ENCODE data around the gene MIEF2.
A peak's percentile ranks its signal among the peaks of the same experiment; 100 is the strongest.
"Not testable (repeated sequence)": the region's sequence is repeated elsewhere in the genome, so short reads cannot be mapped to it uniquely, and the experiment has no call there.

The MIEF2 gene

GRCh38 chr17:18257268-18257981 lies 3.0 kb upstream of the MIEF2 start:
- peak; percentile 71 to 90 (median 81) for DNase-seq

GRCh38 chr17:18257982-18258355 lies 2.5 kb upstream of the MIEF2 start:
- peak; percentile 95 to 97 (median 96) for DNase-seq

GRCh38 chr17:18258356-18259038 lies 2.0 kb upstream of the MIEF2 start, which contains the start of gene FLII:
FLII (minus strand) TSS chr17:18258738; CDS start chr17:18258690, 48 bp downstream.
- DNase-seq, result peak; percentile 62 to 89 (median 74)

- DNase-seq, result no peak
Measured at GRCh38 chr17:18259621-18260331, 686 bp upstream of the MIEF2 start.

GRCh38 chr17:18261146-18261515 lies 669 bp downstream of the MIEF2 start:
- peak; percentile 57 to 69 (median 60) for DNase-seq

GRCh38 chr17:18261659-18262058 lies 1.2 kb downstream of the MIEF2 start:
- no peak for DNase-seq

GRCh38 chr17:18262111-18262510 lies 1.6 kb downstream of the MIEF2 start:
- peak in 2 of 3 donors; percentile 17 to 22 for DNase-seq

- peak in 1 of 3 donors; percentile 33 for DNase-seq
Measured at GRCh38 chr17:18262641-18263040, 2.2 kb downstream of the MIEF2 start.

GRCh38 chr17:18263885-18264682 lies 3.6 kb downstream of the MIEF2 start:
- DNase-seq, result no peak

- DNase-seq, result no peak
Measured at GRCh38 chr17:18267366-18267765, 6.9 kb downstream of the MIEF2 start.

- DNase-seq, result no peak
Measured at GRCh38 chr17:18267927-18268711, 7.7 kb downstream of the MIEF2 start.

- no peak for DNase-seq
Measured at GRCh38 chr17:18270046-18270931, 9.8 kb downstream of the MIEF2 start.

GRCh38 chr17:18277076-18277475 lies 16.6 kb downstream of the MIEF2 start:
- no peak for DNase-seq

- DNase-seq, result peak in 2 of 3 donors; percentile 16 to 35
Measured at GRCh38 chr17:18278867-18279266, 18.4 kb downstream of the MIEF2 start.

- no peak for DNase-seq
Measured at GRCh38 chr17:18280249-18280648, 19.8 kb downstream of the MIEF2 start.

- no peak for DNase-seq
Measured at GRCh38 chr17:18280766-18281371, 20.4 kb downstream of the MIEF2 start.

- DNase-seq, result no peak
Measured at GRCh38 chr17:18281788-18282187, 21.3 kb downstream of the MIEF2 start.

GRCh38 chr17:18285296-18285695 lies 24.8 kb downstream of the MIEF2 start:
- DNase-seq, result no peak

GRCh38 chr17:18291718-18292540 lies 31.5 kb downstream of the MIEF2 start:
- DNase-seq, result no peak

- DNase-seq, result not testable (repeated sequence)
Measured at GRCh38 chr17:18298061-18298460, 37.6 kb downstream of the MIEF2 start.

All from suppressor macrophage treated with lipopolysaccharide for 1 hour (primary cell).